Gastrocnemius medialis (tissue), 4 donors: Measurements from ENCODE around the gene SLC25A25. TPM values are rescaled to one million over a fixed set of nuclear protein-coding genes. Genes with fewer than 3 reads are reported as not detected.

Experiments used
- ATAC-seq, 2 donors: fragments of 150-250 bp; one replicate each; pipeline ENCODE4 v1.9.1; 2016
- DNase-seq, 2 donors: peaks; one replicate each; pipeline ENCODE4 v3.0.0-alpha.2; 2019
- H3K27ac ChIP-seq, 4 donors: fragments of 200-600 bp; sonication (generic); 1 replicate in 1 of 4; 2 replicates in 3 of 4; pipeline ENCODE4 v1.5.1; 2016 to 2018; ENCODE audit warnings: mild to moderate bottlenecking in 2 of 4, moderate library complexity in 1 of 4
- H3K27me3 ChIP-seq, 3 donors: fragments of 200-600 bp; sonication (generic) in 2 of 3; 1 replicate in 1 of 3; 2 replicates in 2 of 3; pipeline versions ENCODE4 v1.5.1 to v1.6.0; 2016 to 2019; ENCODE audit warnings: mild to moderate bottlenecking in 1 of 3, moderate library complexity in 1 of 3
- H3K36me3 ChIP-seq, 2 donors: fragments of 200-600 bp; sonication (generic) in 1 of 2; one replicate each; pipeline ENCODE4 v1.5.1; 2017 to 2018
- H3K4me1 ChIP-seq, 2 donors: fragments of 200-600 bp; sonication (generic) in 1 of 2; one replicate each; pipeline ENCODE4 v1.5.1; 2016 to 2017; ENCODE audit warnings: mild to moderate bottlenecking in 2 of 2
- H3K4me3 ChIP-seq, 4 donors: fragments of 200-600 bp; sonication (generic) in 3 of 4; 1 replicate in 1 of 4; 2 replicates in 3 of 4; pipeline ENCODE4 v1.5.1; 2016 to 2019; ENCODE audit warnings: mild to moderate bottlenecking in 2 of 4
- H3K9me3 ChIP-seq, 3 donors: fragments of 200-600 bp; sonication (generic) in 2 of 3; 1 replicate in 1 of 3; 2 replicates in 2 of 3; pipeline ENCODE4 v1.5.1; 2016 to 2019
- POLR2A ChIP-seq, 2 donors: fragments of 450-650 bp; IDR thresholded peaks; one replicate each; pipeline ENCODE4 v1.6.1; 2017; ENCODE audit warnings: antibody characterized with exemption in 2 of 2, mild to moderate bottlenecking in 2 of 2, moderate library complexity in 2 of 2
- in situ Hi-C, 4 donors: fragments of 200-750 bp; cut with MboI; loops; one replicate each; pipeline versions ENCODE4 v1.15.0 to v1.8.0; 2017; ENCODE audit warnings: low sequenced_read_pairs in 4 of 4
- intact Hi-C: fragments of 100-400 bp; cut with DNase I; formaldehyde crosslinking; loops from one replicate; pipeline ENCODE4 v1.15.1; 2023; ENCODE audit warnings: low total_unique reads
- total RNA-seq, 4 donors: library from RNA; depleted of rRNA; stranded (reverse); fragments of >200 nt; gene quantifications; one replicate each; pipeline versions ENCODE4 v1.1.0 to v1.2.3, GENCODE V29; 2016
- TF ChIP-seq, protein P1 (sequence below), 5 experiments: fragments of 450-650 bp in 3 of 5; fragments of 200-600 bp in 2 of 5; sonication (generic) in 2 of 5; IDR thresholded peaks in 4 of 5; conservative IDR thresholded peaks in 1 of 5; 1 replicate in 4 of 5; 2 replicates in 1 of 5; pipeline ENCODE4 v1.5.1; 2016 to 2019; ENCODE audit warnings: antibody characterized with exemption in 5 of 5, mild to moderate bottlenecking in 3 of 5, moderate library complexity in 3 of 5

The SLC25A25 gene
- total RNA-seq, 4 donors from 2014 or later = 26.9 to 98.7 (median 46.0) TPM

DNA sequence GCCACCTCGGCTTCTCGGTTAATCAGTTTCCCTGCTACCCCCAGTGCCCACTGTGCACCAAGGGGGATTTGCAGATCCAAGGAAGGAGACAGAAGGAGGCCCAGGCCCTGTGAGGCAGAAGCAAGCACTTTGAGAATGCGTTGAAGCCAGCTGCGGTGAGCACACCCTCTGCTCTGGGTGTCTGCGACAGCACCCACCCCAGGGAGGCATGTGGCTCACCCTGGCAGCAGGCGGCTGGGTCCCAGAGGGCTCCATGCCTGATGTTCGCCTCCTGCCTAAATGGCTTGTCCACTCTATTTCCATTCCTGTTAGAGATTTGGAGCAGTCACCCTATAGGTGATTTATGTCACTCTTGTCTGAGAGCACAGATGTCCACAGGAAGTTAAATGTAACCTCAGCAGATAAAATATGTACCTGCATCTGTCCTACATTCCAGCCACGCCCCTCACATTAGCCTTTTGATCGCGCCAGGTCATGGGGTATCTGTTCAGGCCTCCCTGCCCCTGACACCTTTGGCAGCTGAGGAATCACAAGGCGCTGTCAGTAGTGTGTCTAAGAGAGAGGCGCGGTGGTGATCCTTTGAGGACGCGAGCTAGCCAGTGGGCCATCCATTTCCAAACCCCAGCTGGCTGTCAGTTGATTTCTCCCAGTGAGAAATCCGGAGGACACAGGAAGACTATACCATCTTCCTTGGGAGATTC, 31.3 kb downstream of the SLC25A25 start:
- Histone ChIP-seq H3K27me3 (no peaks in the 10 kb centered on the region), H3K27ac (peak overlapping the region; percentile 91 to 99 (median 98)), H3K36me3 (peaks cover 0 to 13% of the 10 kb centered on the region in 2 donors), H3K9me3 (no peaks in the 10 kb centered on the region), H3K4me3 (peak overlapping the region; percentile 70 to 86 (median 78)), H3K4me1 (peaks cover 65 to 67% of the 10 kb centered on the region in 2 donors)
- TF ChIP-seq POLR2A (IDR thresholded peaks at IDR 0.05) = no peak
- TF ChIP-seq, protein P1, sequence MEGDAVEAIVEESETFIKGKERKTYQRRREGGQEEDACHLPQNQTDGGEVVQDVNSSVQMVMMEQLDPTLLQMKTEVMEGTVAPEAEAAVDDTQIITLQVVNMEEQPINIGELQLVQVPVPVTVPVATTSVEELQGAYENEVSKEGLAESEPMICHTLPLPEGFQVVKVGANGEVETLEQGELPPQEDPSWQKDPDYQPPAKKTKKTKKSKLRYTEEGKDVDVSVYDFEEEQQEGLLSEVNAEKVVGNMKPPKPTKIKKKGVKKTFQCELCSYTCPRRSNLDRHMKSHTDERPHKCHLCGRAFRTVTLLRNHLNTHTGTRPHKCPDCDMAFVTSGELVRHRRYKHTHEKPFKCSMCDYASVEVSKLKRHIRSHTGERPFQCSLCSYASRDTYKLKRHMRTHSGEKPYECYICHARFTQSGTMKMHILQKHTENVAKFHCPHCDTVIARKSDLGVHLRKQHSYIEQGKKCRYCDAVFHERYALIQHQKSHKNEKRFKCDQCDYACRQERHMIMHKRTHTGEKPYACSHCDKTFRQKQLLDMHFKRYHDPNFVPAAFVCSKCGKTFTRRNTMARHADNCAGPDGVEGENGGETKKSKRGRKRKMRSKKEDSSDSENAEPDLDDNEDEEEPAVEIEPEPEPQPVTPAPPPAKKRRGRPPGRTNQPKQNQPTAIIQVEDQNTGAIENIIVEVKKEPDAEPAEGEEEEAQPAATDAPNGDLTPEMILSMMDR (IDR thresholded peaks at IDR 0.05 in 4 of 5, conservative IDR thresholded peaks at IDR 0.05 in 1 of 5) = no peak
- DNase-seq (peak; percentile 79 to 89), ATAC-seq (peak; percentile 4 to 17)
- in situ Hi-C loops (no loop called here), intact Hi-C loops (loop anchor here (5.0 to 10.0 kb wide), 3 partner anchors 117 to 295 kb away; partner anchors contain the start of genes EEIG1 and FPGS)

DNA sequence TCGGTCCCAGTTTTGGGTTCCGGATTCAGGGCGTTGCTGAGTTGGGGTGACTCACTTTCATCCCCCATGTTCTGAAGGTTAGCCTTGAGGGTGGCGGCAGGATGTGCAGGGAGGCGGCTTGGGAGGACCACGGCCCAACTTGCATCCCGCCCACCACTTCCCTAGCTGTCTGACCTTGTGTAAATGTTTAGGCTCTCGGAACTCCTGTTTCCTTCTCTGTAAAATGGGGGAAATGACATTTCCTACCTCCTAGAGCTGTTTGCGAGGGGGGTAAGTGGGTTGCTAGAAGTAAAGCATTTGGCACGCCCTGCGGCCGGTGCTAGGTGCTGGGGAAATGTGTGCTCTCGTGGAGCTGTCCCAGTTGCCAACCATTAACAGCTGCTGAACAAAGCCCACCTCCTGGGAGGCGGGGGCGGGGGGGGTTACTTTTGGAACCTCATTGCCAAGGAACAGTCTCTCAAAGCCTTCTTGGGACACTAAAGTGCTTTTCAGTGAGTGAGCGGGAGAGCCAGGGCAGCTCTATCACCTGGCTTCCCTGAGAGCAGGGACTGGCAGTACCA, 32.0 kb downstream of the SLC25A25 start:
- in situ Hi-C loops = loop anchor here in 3 of 4 donors (10.0 to 25.0 kb wide), 2 partner anchors 138 to 145 kb away; no protein-coding TSS in a partner anchor
- H3K36me3 ChIP-seq = peaks cover 0 to 13% of the 10 kb centered on the region in 2 donors
- DNase-seq (no peak), ATAC-seq (no peak)
- TF ChIP-seq, protein P1 (IDR thresholded peaks at IDR 0.05 in 4 of 5, conservative IDR thresholded peaks at IDR 0.05 in 1 of 5) = no peak
- no peak for TF ChIP-seq POLR2A (IDR thresholded peaks at IDR 0.05)
- peak overlapping the region; percentile 91 to 99 (median 98) for H3K27ac ChIP-seq
- H3K9me3 ChIP-seq = no peaks in the 10 kb centered on the region
- peaks cover 64 to 68% of the 10 kb centered on the region in 2 donors for H3K4me1 ChIP-seq
- peak overlapping the region; percentile 70 to 86 (median 78) for H3K4me3 ChIP-seq
- intact Hi-C loops = loop anchor here (5.0 to 10.0 kb wide), 4 partner anchors 118 to 295 kb away; partner anchors contain the start of genes EEIG1 and FPGS
- no peaks in the 10 kb centered on the region for H3K27me3 ChIP-seq

DNA sequence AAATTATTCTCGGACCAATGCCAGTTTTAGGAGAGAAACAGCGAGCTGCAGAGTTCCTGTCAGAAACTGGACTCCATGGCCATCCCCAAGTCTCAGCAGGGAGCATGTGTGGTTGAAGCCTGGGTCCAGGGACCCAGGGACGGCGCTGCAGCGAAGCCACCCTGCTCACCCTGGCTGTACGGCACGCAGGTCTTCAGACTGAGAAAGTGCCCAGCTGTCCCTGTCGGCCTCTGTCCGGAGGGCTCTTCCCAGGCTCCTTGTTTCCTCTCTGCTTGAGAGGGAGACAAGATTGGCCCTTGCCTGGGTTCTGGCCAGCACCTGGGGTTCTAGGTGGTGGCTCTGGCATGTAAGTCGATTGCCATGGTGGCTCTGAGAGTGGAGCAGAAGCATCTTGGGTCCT, 32.5 kb downstream of the SLC25A25 start:
- peak overlapping the region; percentile 70 to 86 (median 78) for H3K4me3 ChIP-seq
- H3K36me3 ChIP-seq = peaks cover 0 to 17% of the 10 kb centered on the region in 2 donors
- in situ Hi-C loops = loop anchor here in 3 of 4 donors (10.0 to 25.0 kb wide), 2 partner anchors 138 to 146 kb away; no protein-coding TSS in a partner anchor

DNA sequence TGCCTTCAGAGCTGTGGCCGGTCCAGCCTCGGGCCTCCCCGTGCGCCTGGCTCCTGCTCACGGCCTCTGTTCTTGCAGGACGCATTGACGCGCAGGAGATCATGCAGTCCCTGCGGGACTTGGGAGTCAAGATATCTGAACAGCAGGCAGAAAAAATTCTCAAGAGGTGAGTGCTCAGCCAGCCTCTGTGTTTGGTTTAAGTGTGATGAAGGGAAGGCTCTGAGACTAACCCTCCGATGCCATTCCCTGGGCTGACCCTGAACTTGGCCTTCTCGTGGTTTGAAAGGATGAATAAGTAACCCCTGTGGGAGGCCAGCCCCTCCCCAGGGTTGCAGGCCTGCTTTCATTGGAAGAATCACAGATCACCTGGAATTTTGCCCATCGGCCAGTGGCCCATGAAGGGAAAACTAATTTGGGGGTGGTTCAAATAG, 33.2 kb downstream of the SLC25A25 start:
- no peaks in the 10 kb centered on the region for H3K9me3 ChIP-seq
- in situ Hi-C loops (loop anchor here in 3 of 4 donors (10.0 to 25.0 kb wide), 2 partner anchors 139 to 146 kb away; no protein-coding TSS in a partner anchor), intact Hi-C loops (loop anchor here (5.0 kb wide), 1 partner anchor 144 kb away; no protein-coding TSS in a partner anchor)
- peaks cover 68 to 75% of the 10 kb centered on the region in 2 donors for H3K4me1 ChIP-seq
- no peak for ATAC-seq
- TF ChIP-seq POLR2A (IDR thresholded peaks at IDR 0.05) = no peak
- TF ChIP-seq, protein P1 (IDR thresholded peaks at IDR 0.05 in 4 of 5, conservative IDR thresholded peaks at IDR 0.05 in 1 of 5) = no peak
- no peaks in the 10 kb centered on the region for H3K27me3 ChIP-seq
- peak overlapping the region; percentile 70 to 86 (median 78) for H3K4me3 ChIP-seq
- peak overlapping the region; percentile 91 to 99 (median 98) for H3K27ac ChIP-seq
- peaks cover 0 to 23% of the 10 kb centered on the region in 2 donors for H3K36me3 ChIP-seq
- peak in 1 of 2 donors; percentile 42 for DNase-seq

More for the DNA sequence above, 32.5 kb downstream of the SLC25A25 start:
- H3K4me1 ChIP-seq = peaks cover 64 to 68% of the 10 kb centered on the region in 2 donors
- intact Hi-C loops = loop anchor here (5.0 kb wide), 1 partner anchor 143 kb away; no protein-coding TSS in a partner anchor
- no peak for DNase-seq
- TF ChIP-seq, protein P1 (IDR thresholded peaks at IDR 0.05 in 4 of 5, conservative IDR thresholded peaks at IDR 0.05 in 1 of 5) = no peak
- no peaks in the 10 kb centered on the region for H3K27me3 ChIP-seq
- peak overlapping the region; percentile 91 to 99 (median 98) for H3K27ac ChIP-seq
- no peaks in the 10 kb centered on the region for H3K9me3 ChIP-seq
- no peak for ATAC-seq
